ENCODE results near the gene RABAC1. TPM values are rescaled to one million over a fixed set of nuclear protein-coding genes. Genes with fewer than 3 reads are reported as not detected.
A peak's percentile ranks its signal among the peaks of the same experiment; 100 is the strongest.
"Not testable (repeated sequence)": the region's sequence is repeated elsewhere in the genome, so short reads cannot be mapped to it uniquely, and the experiment has no call there.

Gene RABAC1
- total RNA-seq, 6 experiments from 2014 or later, result 53.6 to 124 (median 75.8) TPM

DNA sequence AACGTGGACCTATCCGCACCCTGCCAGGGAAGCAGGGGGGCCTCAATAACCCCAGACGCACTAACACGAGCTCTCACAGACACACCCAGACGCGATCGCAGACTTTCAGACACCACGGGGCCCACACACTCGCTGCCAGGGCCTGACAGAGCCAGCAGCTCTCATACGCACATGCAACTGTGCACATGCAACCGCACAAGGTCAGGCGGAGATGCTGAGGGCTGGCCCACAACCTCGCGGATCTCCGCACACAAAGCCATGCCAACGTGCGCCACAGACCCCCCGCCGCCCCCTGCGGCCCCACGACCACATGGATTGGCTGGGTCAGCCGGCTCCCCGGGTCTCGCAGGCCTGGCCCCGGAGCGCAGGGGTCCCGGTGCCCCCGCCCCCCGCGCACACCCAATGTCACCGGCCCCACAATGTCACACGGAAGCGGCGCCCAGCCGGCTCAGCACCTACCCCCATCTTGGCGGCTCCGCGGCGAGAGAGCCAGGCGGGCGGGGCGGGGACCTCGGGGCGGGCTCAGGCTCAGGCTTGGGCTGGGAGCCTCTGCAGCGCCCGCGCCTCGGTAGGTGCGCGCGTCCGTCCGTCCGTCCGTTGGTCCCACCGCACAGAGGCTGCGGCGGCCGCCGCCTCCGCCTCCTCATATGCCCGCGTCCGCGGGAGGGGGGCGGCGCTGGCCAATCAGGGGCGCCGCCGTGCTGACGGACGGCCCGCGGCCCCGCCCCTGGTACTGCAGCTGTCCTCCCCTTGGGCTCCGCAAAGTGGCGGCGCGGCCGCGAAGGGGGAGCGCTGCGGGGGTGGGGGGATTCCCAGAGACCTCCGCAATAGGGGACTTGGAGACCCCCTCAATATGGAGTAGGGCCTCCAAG lies 34.7 kb upstream of the RABAC1 start, which contains the start of gene ATP1A3:
Gene ATP1A3 (minus strand): TSS at position 619 of the 872 bp plus-strand sequence. CDS start 154 bp downstream, at position 465.
- ATAC-seq (peak; percentile 44 to 61 (median 50)), DNase-seq (no peak)
- under 1% methylated on average over 25 of the region's 84 CpGs for WGBS (ENCODE audit: insufficient coverage, low coverage, low lambda C conversion rate, missing lambda C conversion rate)
- Histone ChIP-seq H3K36me3 (no peaks in the 10 kb centered on the region), H3K4me3 (peak within 1 kb of the TSS in 2 of 3 donors; percentile 12 to 16), H3K27ac (no peak within 1 kb of the TSS), H3K9me3 (no peaks in the 10 kb centered on the region), H3K4me1 (no peaks in the 10 kb centered on the region), H3K27me3 (peaks cover 0 to 7% of the 10 kb centered on the region in 2 donors)
- TF ChIP-seq, protein P1, sequence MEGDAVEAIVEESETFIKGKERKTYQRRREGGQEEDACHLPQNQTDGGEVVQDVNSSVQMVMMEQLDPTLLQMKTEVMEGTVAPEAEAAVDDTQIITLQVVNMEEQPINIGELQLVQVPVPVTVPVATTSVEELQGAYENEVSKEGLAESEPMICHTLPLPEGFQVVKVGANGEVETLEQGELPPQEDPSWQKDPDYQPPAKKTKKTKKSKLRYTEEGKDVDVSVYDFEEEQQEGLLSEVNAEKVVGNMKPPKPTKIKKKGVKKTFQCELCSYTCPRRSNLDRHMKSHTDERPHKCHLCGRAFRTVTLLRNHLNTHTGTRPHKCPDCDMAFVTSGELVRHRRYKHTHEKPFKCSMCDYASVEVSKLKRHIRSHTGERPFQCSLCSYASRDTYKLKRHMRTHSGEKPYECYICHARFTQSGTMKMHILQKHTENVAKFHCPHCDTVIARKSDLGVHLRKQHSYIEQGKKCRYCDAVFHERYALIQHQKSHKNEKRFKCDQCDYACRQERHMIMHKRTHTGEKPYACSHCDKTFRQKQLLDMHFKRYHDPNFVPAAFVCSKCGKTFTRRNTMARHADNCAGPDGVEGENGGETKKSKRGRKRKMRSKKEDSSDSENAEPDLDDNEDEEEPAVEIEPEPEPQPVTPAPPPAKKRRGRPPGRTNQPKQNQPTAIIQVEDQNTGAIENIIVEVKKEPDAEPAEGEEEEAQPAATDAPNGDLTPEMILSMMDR (IDR thresholded peaks at IDR 0.05), result no peak
- TF ChIP-seq POLR2A (IDR thresholded peaks at IDR 0.05), result no peak
- intact Hi-C loops (cut with DNase I), result no loop called here

DNA sequence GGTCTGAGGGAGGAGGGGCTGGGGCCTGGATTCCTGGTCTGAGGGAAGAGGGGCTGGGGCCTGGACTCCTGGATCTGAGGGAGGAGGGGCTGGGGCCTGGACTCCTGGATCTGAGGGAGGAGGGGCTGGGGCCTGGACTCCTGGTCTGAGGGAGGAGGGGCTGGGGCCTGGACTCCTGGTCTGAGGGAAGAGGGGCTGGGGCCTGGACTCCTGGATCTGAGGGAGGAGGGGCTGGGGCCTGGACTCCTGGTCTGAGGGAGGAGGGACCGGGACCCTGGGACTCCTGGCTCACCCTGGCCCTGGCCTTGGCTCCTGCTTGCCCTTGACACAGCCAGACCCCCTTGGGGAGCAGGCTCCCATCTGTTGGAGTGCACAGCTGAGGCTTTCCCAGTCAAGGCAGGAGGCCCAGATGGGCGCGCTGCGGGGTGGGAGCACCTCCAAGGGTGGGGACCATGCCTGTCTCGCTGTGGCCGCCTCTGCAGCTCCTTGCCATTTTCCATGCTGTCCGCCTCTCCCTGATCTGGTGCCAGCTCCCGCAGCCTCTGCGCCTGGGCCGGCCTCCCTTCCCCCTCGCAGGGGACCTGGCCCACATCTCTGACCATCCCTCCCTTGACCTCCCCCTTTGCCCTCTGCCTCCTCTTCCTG lies 32.9 kb upstream of the RABAC1 start:
- H3K36me3 ChIP-seq; DNase-seq; H3K4me3 ChIP-seq; ATAC-seq; H3K27me3 ChIP-seq; intact Hi-C loops (cut with DNase I); H3K4me1 ChIP-seq; H3K27ac ChIP-seq; H3K9me3 ChIP-seq: not testable (repeated sequence)
- WGBS (ENCODE audit: insufficient coverage, low coverage, low lambda C conversion rate, missing lambda C conversion rate), result 52% methylated on average over 3 of the region's 11 CpGs

DNA sequence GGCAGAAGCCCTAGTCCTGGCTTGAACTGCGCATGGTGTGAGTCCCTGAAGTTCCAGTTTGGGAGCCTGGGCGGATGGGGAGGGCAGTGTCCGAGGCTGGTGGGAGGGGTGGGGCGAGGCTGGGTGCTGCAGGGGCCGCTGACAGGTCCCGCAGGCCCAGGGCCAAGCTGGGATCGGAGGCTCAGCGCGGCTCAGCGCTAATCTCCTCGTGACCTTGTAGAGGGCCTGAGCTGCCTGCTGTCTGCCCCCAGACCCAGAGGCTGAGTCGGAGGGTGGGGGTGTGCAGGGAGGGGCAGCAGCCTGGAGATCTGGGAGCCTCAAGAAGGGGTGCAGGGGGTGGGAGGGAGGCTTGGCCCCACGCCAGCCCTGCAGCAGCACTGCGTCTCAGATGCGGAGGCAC lies 31.9 kb upstream of the RABAC1 start:
- no peak for DNase-seq
- peaks cover 0 to 7% of the 10 kb centered on the region in 2 donors for H3K27me3 ChIP-seq

DNA sequence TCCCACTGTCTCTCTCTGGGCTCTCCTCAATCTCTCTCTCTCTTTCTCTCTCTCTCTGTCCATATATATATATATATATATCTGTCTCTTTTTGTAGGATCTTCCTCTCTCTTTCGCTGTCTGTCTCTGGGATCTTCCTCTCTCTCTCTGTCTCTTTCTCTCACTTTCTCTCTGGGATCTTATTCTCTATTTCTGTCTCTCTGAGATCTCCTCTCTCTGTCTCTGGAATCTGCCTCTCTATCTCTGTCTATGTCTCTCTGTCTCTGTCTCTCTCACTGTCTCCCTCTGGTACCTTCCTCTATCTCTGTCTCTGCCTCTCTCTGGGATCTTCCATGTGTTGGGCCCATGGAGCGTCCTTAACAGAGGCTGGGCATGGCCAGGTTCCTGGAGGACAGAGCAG lies 31.5 kb upstream of the RABAC1 start:
- H3K27ac ChIP-seq, result no peak overlapping the region
- DNase-seq (no peak), ATAC-seq (no peak)
- H3K36me3 ChIP-seq, result no peaks in the 10 kb centered on the region
- intact Hi-C loops (cut with DNase I), result no loop called here
- peaks cover 0 to 7% of the 10 kb centered on the region in 2 donors for H3K27me3 ChIP-seq
- no peak for TF ChIP-seq POLR2A (IDR thresholded peaks at IDR 0.05)
- TF ChIP-seq, protein P1 (IDR thresholded peaks at IDR 0.05), result no peak
- no peak overlapping the region for H3K4me3 ChIP-seq
- no peaks in the 10 kb centered on the region for H3K9me3 ChIP-seq
- 68% methylated on average over 2 of the region's 2 CpGs for WGBS (ENCODE audit: insufficient coverage, low coverage, low lambda C conversion rate, missing lambda C conversion rate)
- no peaks in the 10 kb centered on the region for H3K4me1 ChIP-seq

More for the DNA sequence above, 31.9 kb upstream of the RABAC1 start:
- intact Hi-C loops (cut with DNase I), result no loop called here
- 34% methylated on average over 7 of the region's 15 CpGs for WGBS (ENCODE audit: insufficient coverage, low coverage, low lambda C conversion rate, missing lambda C conversion rate)
- ATAC-seq, result no peak
- TF ChIP-seq, protein P1 (IDR thresholded peaks at IDR 0.05), result no peak
- H3K36me3 ChIP-seq, result no peaks in the 10 kb centered on the region
- H3K4me1 ChIP-seq, result no peaks in the 10 kb centered on the region
- H3K4me3 ChIP-seq, result no peak overlapping the region
- H3K9me3 ChIP-seq, result no peaks in the 10 kb centered on the region
- no peak overlapping the region for H3K27ac ChIP-seq

DNA sequence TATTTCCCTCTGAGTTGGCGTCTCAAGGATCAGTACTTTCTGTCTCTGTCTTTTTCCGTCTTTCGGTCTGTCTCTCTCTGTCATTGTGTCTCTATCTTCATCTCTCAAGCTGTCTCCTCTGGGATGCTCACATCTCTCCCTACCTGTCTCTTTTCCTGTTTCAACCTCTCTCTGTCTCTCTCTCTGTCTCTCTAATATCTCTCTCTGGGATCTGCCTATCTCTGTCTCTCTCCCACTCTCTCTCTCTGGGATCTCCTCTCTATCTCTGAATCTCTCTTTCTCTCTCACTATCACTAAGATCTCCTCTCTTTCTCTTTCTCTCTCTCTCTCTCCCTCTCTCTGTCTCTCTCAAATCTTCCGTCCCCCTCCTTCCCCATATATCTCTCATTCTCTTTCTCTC lies 30.9 kb upstream of the RABAC1 start:
- ATAC-seq, result no peak
- Histone ChIP-seq H3K27me3 (peaks cover 0 to 7% of the 10 kb centered on the region in 2 donors), H3K4me1 (no peaks in the 10 kb centered on the region), H3K4me3 (no peak overlapping the region), H3K36me3 (no peaks in the 10 kb centered on the region), H3K9me3 (no peaks in the 10 kb centered on the region), H3K27ac (no peak overlapping the region)
- intact Hi-C loops (cut with DNase I), result no loop called here
- WGBS (ENCODE audit: insufficient coverage, low coverage, low lambda C conversion rate, missing lambda C conversion rate), result 57% methylated on average over 4 of the region's 4 CpGs
- no peak for TF ChIP-seq POLR2A (IDR thresholded peaks at IDR 0.05)
- TF ChIP-seq, protein P1 (IDR thresholded peaks at IDR 0.05), result no peak
- no peak for DNase-seq
